ENCODE results near the gene ACSS2. TPM values are rescaled to one million over a fixed set of nuclear protein-coding genes. Genes with fewer than 3 reads are reported as not detected.

The ACSS2 gene
- total RNA-seq, 1 donor from 2014 or later, result 146 TPM

GRCh38 chr20:34947336-34947735 lies 70.9 kb downstream of the ACSS2 start:
- Histone ChIP-seq H3K9me3 (no peaks in the 10 kb centered on the region), H3K27me3 (no peaks in the 10 kb centered on the region), H3K4me1 (no peaks in the 10 kb centered on the region), H3K36me3 (peaks cover 26% of the 10 kb centered on the region), H3K27ac (no peak overlapping the region), H3K4me3 (no peak overlapping the region)
- DNase-seq (no peak), ATAC-seq (no peak)
- intact Hi-C loops (cut with DNase I), result no loop called here
- TF ChIP-seq, protein P1, sequence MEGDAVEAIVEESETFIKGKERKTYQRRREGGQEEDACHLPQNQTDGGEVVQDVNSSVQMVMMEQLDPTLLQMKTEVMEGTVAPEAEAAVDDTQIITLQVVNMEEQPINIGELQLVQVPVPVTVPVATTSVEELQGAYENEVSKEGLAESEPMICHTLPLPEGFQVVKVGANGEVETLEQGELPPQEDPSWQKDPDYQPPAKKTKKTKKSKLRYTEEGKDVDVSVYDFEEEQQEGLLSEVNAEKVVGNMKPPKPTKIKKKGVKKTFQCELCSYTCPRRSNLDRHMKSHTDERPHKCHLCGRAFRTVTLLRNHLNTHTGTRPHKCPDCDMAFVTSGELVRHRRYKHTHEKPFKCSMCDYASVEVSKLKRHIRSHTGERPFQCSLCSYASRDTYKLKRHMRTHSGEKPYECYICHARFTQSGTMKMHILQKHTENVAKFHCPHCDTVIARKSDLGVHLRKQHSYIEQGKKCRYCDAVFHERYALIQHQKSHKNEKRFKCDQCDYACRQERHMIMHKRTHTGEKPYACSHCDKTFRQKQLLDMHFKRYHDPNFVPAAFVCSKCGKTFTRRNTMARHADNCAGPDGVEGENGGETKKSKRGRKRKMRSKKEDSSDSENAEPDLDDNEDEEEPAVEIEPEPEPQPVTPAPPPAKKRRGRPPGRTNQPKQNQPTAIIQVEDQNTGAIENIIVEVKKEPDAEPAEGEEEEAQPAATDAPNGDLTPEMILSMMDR (IDR thresholded peaks at IDR 0.05), result no peak

DNA sequence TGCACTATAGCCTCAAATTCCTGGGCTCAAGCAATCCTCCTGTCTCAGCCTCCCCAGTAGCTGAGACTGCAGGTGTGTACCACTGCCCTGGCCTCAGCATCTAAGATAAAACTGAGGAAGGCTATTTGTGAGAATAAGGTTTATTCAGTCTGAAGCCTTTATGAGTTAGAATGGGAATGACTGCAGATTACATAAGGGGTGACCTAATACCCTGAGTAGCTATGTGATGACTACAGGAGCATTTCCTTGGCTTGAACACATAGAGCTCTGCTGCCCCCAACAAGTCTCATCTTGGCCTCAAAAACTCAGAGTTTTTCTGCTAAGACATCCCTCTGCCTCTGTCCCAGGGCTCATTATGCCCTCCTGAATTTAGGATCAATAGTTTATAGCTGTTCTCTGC lies 71.6 kb downstream of the ACSS2 start:
- Histone ChIP-seq H3K27ac (no peak overlapping the region), H3K9me3 (no peaks in the 10 kb centered on the region), H3K4me3 (no peak overlapping the region), H3K27me3 (no peaks in the 10 kb centered on the region), H3K36me3 (peaks cover 20% of the 10 kb centered on the region), H3K4me1 (no peaks in the 10 kb centered on the region)
- TF ChIP-seq, protein P1 (IDR thresholded peaks at IDR 0.05), result no peak
- intact Hi-C loops (cut with DNase I), result no loop called here
- ATAC-seq (no peak), DNase-seq (no peak)

GRCh38 chr20:34949120-34949519 lies 72.7 kb downstream of the ACSS2 start:
- H3K36me3 ChIP-seq, result peaks cover 20% of the 10 kb centered on the region
- no peak overlapping the region for H3K4me3 ChIP-seq
- no peak for ATAC-seq
- DNase-seq, result no peak
- intact Hi-C loops (cut with DNase I), result no loop called here
- H3K27me3 ChIP-seq, result no peaks in the 10 kb centered on the region
- no peaks in the 10 kb centered on the region for H3K9me3 ChIP-seq
- no peaks in the 10 kb centered on the region for H3K4me1 ChIP-seq
- no peak overlapping the region for H3K27ac ChIP-seq
- TF ChIP-seq, protein P1 (IDR thresholded peaks at IDR 0.05), result no peak

- no peaks in the 10 kb centered on the region for H3K9me3 ChIP-seq
- intact Hi-C loops (cut with DNase I), result no loop called here
- ATAC-seq (no peak), DNase-seq (no peak)
- H3K27ac ChIP-seq, result no peak overlapping the region
- peaks cover 10% of the 10 kb centered on the region for H3K4me1 ChIP-seq
- no peaks in the 10 kb centered on the region for H3K27me3 ChIP-seq
- no peak overlapping the region for H3K4me3 ChIP-seq
- TF ChIP-seq, protein P1 (IDR thresholded peaks at IDR 0.05), result no peak
- peaks cover 13% of the 10 kb centered on the region for H3K36me3 ChIP-seq
These were observed 74.8 kb downstream of the ACSS2 start for GRCh38 chr20:34951252-34951651.

DNA sequence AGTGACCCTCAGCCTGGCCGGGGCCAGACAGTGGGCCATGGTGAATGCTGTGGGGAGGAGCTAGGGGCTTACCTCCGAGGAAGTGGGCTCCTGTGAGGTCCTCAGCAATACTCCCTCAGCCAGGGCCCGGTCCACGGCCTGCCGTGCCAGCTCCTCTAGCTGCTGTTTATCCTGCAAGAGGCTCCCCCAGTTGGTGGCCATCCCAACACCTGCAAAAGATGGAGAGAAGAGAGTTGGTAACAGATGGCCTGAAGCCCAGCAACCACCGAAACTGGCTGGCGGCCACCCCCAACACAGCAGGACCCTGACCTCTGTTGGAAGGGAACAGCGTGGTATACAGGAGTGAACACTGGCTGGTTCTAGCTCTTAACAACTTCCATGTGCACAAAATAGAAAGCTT lies 75.2 kb downstream of the ACSS2 start:
- Histone ChIP-seq H3K9me3 (no peaks in the 10 kb centered on the region), H3K4me1 (peaks cover 12% of the 10 kb centered on the region), H3K27me3 (no peaks in the 10 kb centered on the region), H3K36me3 (peaks cover 13% of the 10 kb centered on the region), H3K27ac (no peak overlapping the region), H3K4me3 (no peak overlapping the region)
- TF ChIP-seq, protein P1 (IDR thresholded peaks at IDR 0.05), result no peak
- DNase-seq (no peak), ATAC-seq (no peak)
- intact Hi-C loops (cut with DNase I), result no loop called here

- no peak for DNase-seq
- intact Hi-C loops (cut with DNase I), result no loop called here
- Histone ChIP-seq H3K4me3 (no peak overlapping the region), H3K4me1 (peaks cover 12% of the 10 kb centered on the region), H3K9me3 (no peaks in the 10 kb centered on the region), H3K36me3 (peaks cover 13% of the 10 kb centered on the region), H3K27me3 (no peaks in the 10 kb centered on the region), H3K27ac (no peak overlapping the region)
- no peak for ATAC-seq
- TF ChIP-seq, protein P1 (IDR thresholded peaks at IDR 0.05), result no peak
These were observed 76.3 kb downstream of the ACSS2 start for GRCh38 chr20:34952671-34953070.

All from upper lobe of right lung (tissue), 1 donor.